GM18873 (cell line): ENCODE measurements around the gene RELL2.

Experiments
- ATAC-seq: cut with Tn5 transposase; IDR thresholded peaks from one replicate; pipeline ENCODE4 v1.9.1; 2021; ENCODE audit warnings: mild to moderate bottlenecking, moderate library complexity, moderate number of reproducible peaks; ENCODE audit not compliant: unreplicated experiment, low FRiP score

Gene RELL2

GRCh38 chr5:141647851-141648250, 11.1 kb downstream of the RELL2 start:
- no peak for ATAC-seq

DNA sequence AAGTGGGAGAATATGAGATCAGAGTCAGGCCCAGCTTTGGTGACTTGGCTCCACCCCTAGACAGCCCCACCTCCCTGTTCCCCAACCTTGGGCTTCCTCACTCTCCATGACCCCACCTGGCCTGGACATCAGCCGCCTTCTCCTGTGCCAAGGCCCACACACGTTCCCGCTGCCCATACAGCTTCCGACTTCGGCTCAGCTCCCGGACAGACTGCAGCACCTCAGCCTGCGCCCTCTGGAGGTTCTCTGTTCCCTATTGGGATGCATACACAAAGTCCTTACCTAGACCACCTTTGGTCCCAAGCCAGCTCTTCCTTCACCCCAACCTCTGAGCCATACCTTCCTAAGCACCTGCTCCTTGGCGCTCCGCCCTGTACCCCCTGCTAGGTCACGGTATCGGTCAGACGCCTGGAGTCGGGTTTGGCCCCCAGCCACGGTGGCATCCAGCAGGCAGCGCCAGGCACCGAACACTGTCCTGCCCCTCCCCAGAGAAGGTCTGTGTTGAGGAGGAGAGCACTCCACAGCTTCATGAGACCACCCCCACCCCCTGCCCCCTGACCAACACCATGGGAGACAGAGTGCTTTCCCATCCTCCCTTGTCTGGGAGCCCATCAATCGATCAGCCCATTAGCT, 12.4 kb downstream of the RELL2 start:
- no peak for ATAC-seq

DNA sequence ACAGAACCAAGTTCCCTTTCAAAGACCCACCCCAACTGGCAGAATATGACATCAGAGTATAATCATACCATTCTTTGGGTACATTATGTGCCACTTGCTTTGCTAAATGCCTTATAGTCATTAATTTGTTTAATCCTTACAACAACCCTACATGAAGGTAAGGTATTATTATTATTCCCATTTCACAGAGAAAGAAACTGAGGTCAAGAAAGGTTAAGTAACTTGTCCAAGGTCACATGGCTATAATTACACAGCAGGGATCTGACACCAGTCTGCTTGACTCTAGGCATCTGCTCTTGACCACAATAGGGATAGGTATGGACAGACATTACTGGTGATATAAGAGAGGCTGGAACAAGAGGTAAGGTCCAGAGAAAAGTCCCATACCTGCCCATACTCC, 13.2 kb downstream of the RELL2 start:
- ATAC-seq = no peak

DNA sequence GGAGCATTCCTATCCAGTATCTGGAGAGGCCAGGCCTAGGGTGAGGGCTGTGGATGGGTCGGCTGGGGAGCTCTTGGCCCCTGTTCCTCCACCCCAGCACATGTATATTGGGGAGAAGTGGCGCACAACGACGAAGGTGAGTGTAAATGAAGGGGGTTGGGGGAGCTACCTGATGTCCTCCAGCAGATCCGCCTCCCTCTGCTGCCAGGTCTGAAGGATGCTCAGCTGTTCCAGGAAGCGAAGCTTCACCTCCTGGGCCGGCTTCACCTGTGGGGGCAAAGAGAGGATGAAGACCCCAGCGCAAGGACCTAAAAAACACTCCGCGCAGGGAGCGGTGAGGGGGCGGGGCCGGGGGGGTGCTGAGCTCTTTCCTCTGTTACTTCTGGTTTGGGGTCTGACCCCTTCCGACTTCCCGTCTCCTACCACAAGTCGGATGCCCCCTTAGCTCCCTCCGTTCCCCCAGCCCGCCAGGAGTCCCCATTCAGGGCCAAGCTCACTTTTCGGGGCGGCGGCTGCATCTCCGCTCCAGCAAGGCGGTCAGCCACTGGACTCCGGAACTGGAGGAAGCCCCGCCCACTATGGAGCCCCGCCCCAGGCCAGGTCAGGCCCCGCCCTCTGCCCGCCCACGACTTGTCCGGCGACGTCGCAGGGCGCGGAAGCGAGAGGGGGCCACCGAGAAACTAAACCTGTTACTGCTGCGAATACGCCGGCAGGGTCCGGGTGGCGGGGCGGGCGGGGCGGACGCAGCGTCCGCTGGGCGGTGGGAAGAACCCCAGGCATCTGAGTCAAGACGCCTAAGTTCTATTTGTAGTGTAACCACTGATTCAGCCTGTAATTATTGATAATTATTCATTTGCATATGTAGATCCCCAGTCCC, 14.3 kb downstream of the RELL2 start, which contains the start of gene FCHSD1:
Gene FCHSD1 (minus strand): TSS at position 568 of the 877 bp plus-strand sequence. CDS start 50 bp downstream, at position 518.
- peak; percentile 85 for ATAC-seq

DNA sequence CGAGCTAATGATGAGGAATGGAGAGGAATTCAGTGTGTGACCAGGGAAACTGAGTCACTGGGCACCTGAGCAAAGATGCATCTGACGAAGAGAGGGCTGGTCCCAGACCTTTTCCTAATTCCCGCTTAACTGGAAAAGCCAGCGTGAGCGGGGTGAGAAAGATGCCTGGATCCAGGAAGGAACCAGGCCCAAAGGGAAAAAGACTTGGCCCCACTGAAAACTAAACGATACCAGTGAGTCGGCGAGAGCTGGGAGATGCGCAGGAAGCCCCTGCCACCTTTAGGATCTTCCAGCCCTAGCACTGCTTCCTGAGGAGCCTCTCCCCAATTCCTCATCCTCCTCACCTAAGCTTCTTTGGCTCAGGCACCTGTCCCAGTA, 14.9 kb downstream of the RELL2 start:
- no peak for ATAC-seq

GRCh38 chr5:141654298-141654697, 17.5 kb downstream of the RELL2 start:
- no peak for ATAC-seq

DNA sequence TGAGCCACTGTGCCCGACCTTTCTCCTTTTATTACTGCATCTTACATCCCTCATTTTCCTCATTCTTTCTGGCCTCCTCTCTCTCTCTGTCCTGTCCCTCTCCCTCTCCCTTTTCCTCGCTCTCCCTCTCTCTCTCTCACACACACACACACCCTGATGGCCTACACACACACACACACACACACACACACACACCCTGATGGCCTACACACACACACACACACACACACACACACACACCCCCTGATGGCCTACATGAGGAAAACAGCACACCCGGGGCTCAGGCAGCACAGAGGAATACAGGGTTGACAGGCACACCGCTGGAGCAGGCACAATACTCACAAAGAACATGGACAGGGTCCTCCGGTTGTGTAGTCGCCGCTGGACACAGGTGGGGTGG, 18.2 kb downstream of the RELL2 start:
- no peak for ATAC-seq

GRCh38 chr5:141656396-141656795, 19.6 kb downstream of the RELL2 start:
- no peak for ATAC-seq

- ATAC-seq = no peak
Measured at GRCh38 chr5:141657404-141657803, 20.6 kb downstream of the RELL2 start.

GRCh38 chr5:141657937-141658545, 21.2 kb downstream of the RELL2 start:
- peak; percentile 68 for ATAC-seq

GRCh38 chr5:141662028-141662427, 25.2 kb downstream of the RELL2 start:
- ATAC-seq = no peak

GRCh38 chr5:141663506-141663905, 26.7 kb downstream of the RELL2 start:
- no peak for ATAC-seq

DNA sequence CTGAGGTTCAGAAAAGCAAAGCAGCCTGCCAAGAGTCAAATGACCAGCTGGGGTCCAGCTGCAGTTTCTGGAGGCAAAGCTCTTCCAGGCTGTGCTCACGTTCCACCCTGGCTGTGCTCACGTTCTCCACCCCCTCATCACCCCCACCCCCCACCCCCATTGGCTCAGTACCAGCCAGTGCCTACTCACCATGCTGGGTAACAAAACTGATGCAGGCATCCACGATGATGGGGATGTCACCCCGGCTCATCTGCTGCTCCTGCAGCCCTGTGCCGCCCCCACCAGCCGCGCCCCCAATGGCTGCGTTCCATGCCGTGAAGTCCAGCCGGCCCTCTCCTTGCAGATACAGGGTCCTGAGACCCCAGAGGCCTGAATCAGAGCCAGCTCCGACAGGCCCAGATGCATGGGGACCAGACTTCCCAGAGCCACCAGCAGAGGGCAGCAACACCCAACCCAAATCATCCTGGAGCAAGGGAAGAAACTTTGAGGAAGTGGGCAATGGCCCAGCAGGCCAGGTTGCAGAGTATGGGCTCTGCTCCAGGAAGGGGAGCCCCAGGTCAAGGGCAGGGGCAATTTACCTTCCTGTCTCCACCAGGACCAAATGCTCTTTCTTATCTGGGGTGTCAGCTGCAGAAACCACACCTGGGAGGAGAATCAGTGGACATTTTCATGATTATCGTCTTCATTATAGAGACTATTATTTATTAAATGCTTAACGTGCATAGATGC, 28.1 kb downstream of the RELL2 start:
- no peak for ATAC-seq

GRCh38 chr5:141665995-141666940, 29.5 kb downstream of the RELL2 start:
- no peak for ATAC-seq

- ATAC-seq = no peak
Measured at GRCh38 chr5:141668601-141669265, 31.9 kb downstream of the RELL2 start.

- no peak for ATAC-seq
Measured at GRCh38 chr5:141669520-141669919, 32.7 kb downstream of the RELL2 start.

DNA sequence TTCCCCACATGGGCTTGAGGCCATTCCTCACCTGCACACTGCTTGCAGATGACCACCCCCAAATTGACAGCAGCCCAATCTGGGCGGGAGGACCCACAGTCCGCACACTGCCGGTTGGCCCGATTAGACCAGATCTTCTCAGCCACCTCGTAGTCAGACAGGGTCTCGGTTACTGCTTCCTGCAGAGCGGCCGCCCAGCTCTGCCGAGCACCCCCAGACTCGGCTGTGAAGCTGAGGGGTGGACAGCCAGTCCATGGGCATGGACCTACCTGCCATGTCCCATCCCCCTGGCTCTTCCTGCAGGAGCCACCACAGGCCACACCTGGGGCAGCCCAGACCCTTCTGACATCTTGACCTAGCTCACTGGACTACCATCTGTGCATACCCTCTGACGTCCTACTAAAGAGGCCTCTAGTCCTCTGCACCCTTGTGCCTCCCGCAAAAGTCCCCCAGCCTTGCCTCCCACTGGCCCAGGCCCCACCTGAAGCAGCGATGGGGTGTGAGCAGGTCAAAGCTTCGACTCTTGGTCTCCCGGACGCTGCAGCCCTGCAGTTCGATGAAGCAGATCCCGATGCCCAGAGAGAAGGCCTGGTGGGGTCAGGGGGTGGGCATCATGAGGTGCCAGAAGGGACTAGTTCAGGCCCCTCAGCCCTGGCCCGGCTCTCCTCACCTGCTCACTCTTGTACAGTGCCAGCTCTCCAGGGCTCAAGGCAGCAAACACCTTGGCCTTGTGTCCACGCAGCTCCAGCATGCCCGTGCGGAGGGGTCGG, 35.5 kb downstream of the RELL2 start:
- ATAC-seq = no peak
